WTC11 (cell line): ENCODE results near the gene FAAH2. TPM values are rescaled to one million over a fixed set of nuclear protein-coding genes. Genes with fewer than 3 reads are reported as not detected.

ENCODE experiments used
- ATAC-seq: fragments of 200-7000 bp; cut with Tn5 transposase; 2 replicates; pipeline ENCODE4 v1.10.0; 2021; ENCODE audit warnings: mild to moderate bottlenecking, moderate library complexity
- CTCF ChIA-PET: fragments of 300-600 bp; sonication (Branson Sonifier 250); formaldehyde crosslinking; loops from one replicate; lab custom pipeline; 2021; ENCODE audit warnings: antibody characterized with exemption; lab: Charles Lee
- POLR2A ChIA-PET: fragments of 350-600 bp; sonication (Branson Sonifier 250); formaldehyde crosslinking; loops from one replicate; lab custom pipeline; 2021; ENCODE audit warnings: antibody characterized with exemption; lab: Charles Lee
- DNase-seq: peaks from one replicate; pipeline ENCODE4 v3.0.0; 2021; ENCODE audit warnings: low spot score
- H3K27ac Mint-ChIP-seq: 2 replicates; pipeline ENCODE4 v1.8.0; 2021; ENCODE audit warnings: mixed read lengths
- H3K27me3 Mint-ChIP-seq: 2 replicates; pipeline ENCODE4 v1.8.0; 2021; ENCODE audit warnings: low read depth, mild to moderate bottlenecking, moderate library complexity, mixed read lengths
- H3K36me3 Mint-ChIP-seq: 2 replicates; pipeline ENCODE4 v1.8.0; 2021; ENCODE audit warnings: mixed read lengths
- H3K4me1 Mint-ChIP-seq: 2 replicates; pipeline ENCODE4 v1.8.0; 2022; ENCODE audit warnings: mixed read lengths
- H3K4me3 Mint-ChIP-seq: 2 replicates; pipeline ENCODE4 v1.8.0; 2021; ENCODE audit warnings: mild to moderate bottlenecking, moderate library complexity, mixed read lengths
- H3K9me3 Mint-ChIP-seq: 2 replicates; pipeline ENCODE4 v1.8.0; 2021; ENCODE audit warnings: mixed read lengths
- CBFB ChIP-seq: sonication (generic); formaldehyde crosslinking; IDR thresholded peaks from 2 replicates; pipeline ENCODE4 v1.8.1; 2022; ENCODE audit warnings: mild to moderate bottlenecking, low read depth, missing genetic modification reagents
- ESRRA ChIP-seq: sonication (generic); formaldehyde crosslinking; IDR thresholded peaks from 2 replicates; pipeline ENCODE4 v1.8.1; 2022; ENCODE audit warnings: mild to moderate bottlenecking, missing genetic modification reagents, borderline replicate concordance
- FOXJ3 ChIP-seq: sonication (generic); formaldehyde crosslinking; IDR thresholded peaks from 2 replicates; pipeline ENCODE4 v1.9.0; 2021; ENCODE audit warnings: missing genetic modification reagents, mild to moderate bottlenecking, borderline replicate concordance
- FOXK1 ChIP-seq: sonication (generic); formaldehyde crosslinking; IDR thresholded peaks from 2 replicates; pipeline ENCODE4 v1.8.0; 2022; ENCODE audit warnings: mild to moderate bottlenecking, moderate library complexity, missing genetic modification reagents
- MYBL2 ChIP-seq: sonication (generic); formaldehyde crosslinking; IDR thresholded peaks from 2 replicates; pipeline ENCODE4 v1.8.1; 2023; ENCODE audit warnings: mild to moderate bottlenecking, moderate library complexity, missing genetic modification reagents
- NFATC4 ChIP-seq: fragments of 250-450 bp; sonication (Bioruptor Pico); IDR thresholded peaks from 2 replicates; pipeline ENCODE4 v1.9.0; 2021; ENCODE audit warnings: mild to moderate bottlenecking
- RELA ChIP-seq: sonication (generic); formaldehyde crosslinking; IDR thresholded peaks from 2 replicates; pipeline ENCODE4 v1.8.1; 2022; ENCODE audit warnings: missing genetic modification reagents, mild to moderate bottlenecking, borderline replicate concordance
- RORB ChIP-seq: fragments of 250-450 bp; sonication (Bioruptor Pico); IDR thresholded peaks from 2 replicates; pipeline ENCODE4 v1.9.0; 2021; ENCODE audit warnings: mild to moderate bottlenecking
- SP1 ChIP-seq: sonication (generic); formaldehyde crosslinking; conservative IDR thresholded peaks from 2 replicates; pipeline ENCODE4 v1.8.1; 2022; ENCODE audit warnings: missing genetic modification reagents
- TEAD4 ChIP-seq: sonication (generic); formaldehyde crosslinking; IDR thresholded peaks from 2 replicates; pipeline ENCODE4 v1.8.0; 2022; ENCODE audit warnings: mild to moderate bottlenecking, missing genetic modification reagents
- ZBTB21 ChIP-seq: sonication (generic); formaldehyde crosslinking; IDR thresholded peaks from 2 replicates; pipeline ENCODE4 v1.8.1; 2023; ENCODE audit warnings: mild to moderate bottlenecking, missing genetic modification reagents, borderline replicate concordance
- total RNA-seq: library from RNA; stranded (reverse); gene quantifications from 3 replicates; pipeline ENCODE4 v1.2.3, GENCODE V29; 2021
- TF ChIP-seq, protein P1 (sequence below): sonication (generic); formaldehyde crosslinking; IDR thresholded peaks from 2 replicates; pipeline ENCODE4 v1.8.1; 2023; ENCODE audit warnings: mild to moderate bottlenecking, moderate library complexity, missing genetic modification reagents
- TF ChIP-seq, protein P2 (sequence below): sonication (generic); formaldehyde crosslinking; IDR thresholded peaks from 2 replicates; pipeline ENCODE4 v1.8.1; 2023; ENCODE audit warnings: mild to moderate bottlenecking, missing genetic modification reagents, moderate library complexity
- TF ChIP-seq, protein P3 (sequence below): sonication (generic); formaldehyde crosslinking; IDR thresholded peaks from 2 replicates; pipeline ENCODE4 v1.8.0; 2023; ENCODE audit warnings: mild to moderate bottlenecking, missing genetic modification reagents
- TF ChIP-seq, protein P4 (sequence below): sonication (generic); formaldehyde crosslinking; IDR thresholded peaks from 2 replicates; pipeline ENCODE4 v1.8.1; 2022; ENCODE audit warnings: mild to moderate bottlenecking, missing genetic modification reagents, moderate library complexity, borderline replicate concordance
- TF ChIP-seq, protein P5 (sequence below): sonication (generic); formaldehyde crosslinking; IDR thresholded peaks from 2 replicates; pipeline ENCODE4 v1.8.1; 2022; ENCODE audit warnings: low read depth, missing genetic modification reagents, borderline replicate concordance
- TF ChIP-seq, protein P6 (sequence below): sonication (generic); formaldehyde crosslinking; IDR thresholded peaks from 2 replicates; pipeline ENCODE4 v1.8.1; 2022; ENCODE audit warnings: low read depth, mild to moderate bottlenecking, moderate library complexity, missing genetic modification reagents, borderline replicate concordance
- TF ChIP-seq, protein P7 (sequence below): sonication (generic); formaldehyde crosslinking; IDR thresholded peaks from 2 replicates; pipeline ENCODE4 v1.8.0; 2023; ENCODE audit warnings: missing genetic modification reagents

Gene FAAH2
- total RNA-seq, 1 experiment from 2014 or later, result 5.0 TPM

DNA sequence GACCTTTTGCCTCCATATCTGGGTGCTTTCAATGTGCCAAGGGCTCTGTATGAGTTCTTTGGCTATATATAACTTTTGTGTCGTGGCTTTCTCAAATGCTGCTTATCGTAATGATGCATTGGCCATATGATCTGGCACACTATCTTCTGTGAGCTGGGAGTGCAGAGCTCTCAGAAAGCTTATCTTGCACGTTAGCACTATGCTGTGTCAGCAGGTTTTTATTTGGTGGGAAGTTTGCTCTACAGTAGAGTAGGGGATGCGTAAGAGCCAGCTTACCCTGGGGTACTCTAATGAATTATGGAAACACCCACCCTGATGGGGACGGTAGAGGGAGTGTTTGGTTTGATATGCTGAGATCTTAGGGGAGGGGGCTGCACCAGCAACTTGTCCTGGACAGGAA is 119.6 kb downstream of the FAAH2 start (continued):
- no peak for TF ChIP-seq RELA
- TF ChIP-seq, protein P1, sequence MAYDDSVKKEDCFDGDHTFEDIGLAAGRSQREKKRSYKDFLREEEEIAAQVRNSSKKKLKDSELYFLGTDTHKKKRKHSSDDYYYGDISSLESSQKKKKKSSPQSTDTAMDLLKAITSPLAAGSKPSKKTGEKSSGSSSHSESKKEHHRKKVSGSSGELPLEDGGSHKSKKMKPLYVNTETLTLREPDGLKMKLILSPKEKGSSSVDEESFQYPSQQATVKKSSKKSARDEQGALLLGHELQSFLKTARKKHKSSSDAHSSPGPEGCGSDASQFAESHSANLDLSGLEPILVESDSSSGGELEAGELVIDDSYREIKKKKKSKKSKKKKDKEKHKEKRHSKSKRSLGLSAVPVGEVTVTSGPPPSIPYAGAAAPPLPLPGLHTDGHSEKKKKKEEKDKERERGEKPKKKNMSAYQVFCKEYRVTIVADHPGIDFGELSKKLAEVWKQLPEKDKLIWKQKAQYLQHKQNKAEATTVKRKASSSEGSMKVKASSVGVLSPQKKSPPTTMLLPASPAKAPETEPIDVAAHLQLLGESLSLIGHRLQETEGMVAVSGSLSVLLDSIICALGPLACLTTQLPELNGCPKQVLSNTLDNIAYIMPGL, result no peak
- TF ChIP-seq RORB (CRISPR knock-in tag), result no peak
- TF ChIP-seq TEAD4 (CRISPR knock-in tag), result no peak
- TF ChIP-seq, protein P2, sequence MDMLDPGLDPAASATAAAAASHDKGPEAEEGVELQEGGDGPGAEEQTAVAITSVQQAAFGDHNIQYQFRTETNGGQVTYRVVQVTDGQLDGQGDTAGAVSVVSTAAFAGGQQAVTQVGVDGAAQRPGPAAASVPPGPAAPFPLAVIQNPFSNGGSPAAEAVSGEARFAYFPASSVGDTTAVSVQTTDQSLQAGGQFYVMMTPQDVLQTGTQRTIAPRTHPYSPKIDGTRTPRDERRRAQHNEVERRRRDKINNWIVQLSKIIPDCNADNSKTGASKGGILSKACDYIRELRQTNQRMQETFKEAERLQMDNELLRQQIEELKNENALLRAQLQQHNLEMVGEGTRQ (CRISPR knock-in tag), result no peak
- TF ChIP-seq, all 79 proteins: peak for 0

DNA sequence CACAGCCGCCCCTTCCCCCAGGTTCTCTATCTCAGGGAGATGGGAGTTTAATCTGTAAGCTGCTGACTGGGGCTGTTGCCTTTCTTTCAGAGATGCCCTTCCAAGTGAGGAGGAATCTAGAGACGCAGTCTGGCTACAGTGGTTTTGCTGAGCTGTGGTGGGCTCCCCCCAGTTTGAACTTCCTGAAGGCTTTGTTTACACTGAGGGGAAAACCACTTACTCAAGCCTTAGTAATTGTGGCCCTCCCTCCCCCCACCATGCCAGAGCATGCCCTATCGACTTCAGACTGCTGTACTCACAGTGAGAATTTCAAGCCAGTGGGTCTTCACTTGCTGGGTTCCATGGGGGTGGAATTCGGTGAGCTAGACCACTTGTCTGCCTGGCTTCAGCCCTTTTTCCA is 131.3 kb downstream of the FAAH2 start:
- ChIA-PET POLR2A (no interaction called here), CTCF (no interaction called here)
- no peaks in the 10 kb centered on the region for H3K27me3 Mint-ChIP-seq
- H3K27ac Mint-ChIP-seq, result no peak overlapping the region
- no peak for DNase-seq
- H3K36me3 Mint-ChIP-seq, result peaks cover 4% of the 10 kb centered on the region; the same call in 1 of the 2 replicates
- ATAC-seq, result no peak
- H3K9me3 Mint-ChIP-seq, result peaks cover 11% of the 10 kb centered on the region
- TF ChIP-seq MYBL2 (CRISPR knock-in tag) (no peak), NFATC4 (CRISPR knock-in tag) (no peak), CBFB (CRISPR knock-in tag) (no peak), FOXJ3 (CRISPR knock-in tag) (no peak), SP1 (CRISPR knock-in tag) (no peak)
- TF ChIP-seq, protein P3, sequence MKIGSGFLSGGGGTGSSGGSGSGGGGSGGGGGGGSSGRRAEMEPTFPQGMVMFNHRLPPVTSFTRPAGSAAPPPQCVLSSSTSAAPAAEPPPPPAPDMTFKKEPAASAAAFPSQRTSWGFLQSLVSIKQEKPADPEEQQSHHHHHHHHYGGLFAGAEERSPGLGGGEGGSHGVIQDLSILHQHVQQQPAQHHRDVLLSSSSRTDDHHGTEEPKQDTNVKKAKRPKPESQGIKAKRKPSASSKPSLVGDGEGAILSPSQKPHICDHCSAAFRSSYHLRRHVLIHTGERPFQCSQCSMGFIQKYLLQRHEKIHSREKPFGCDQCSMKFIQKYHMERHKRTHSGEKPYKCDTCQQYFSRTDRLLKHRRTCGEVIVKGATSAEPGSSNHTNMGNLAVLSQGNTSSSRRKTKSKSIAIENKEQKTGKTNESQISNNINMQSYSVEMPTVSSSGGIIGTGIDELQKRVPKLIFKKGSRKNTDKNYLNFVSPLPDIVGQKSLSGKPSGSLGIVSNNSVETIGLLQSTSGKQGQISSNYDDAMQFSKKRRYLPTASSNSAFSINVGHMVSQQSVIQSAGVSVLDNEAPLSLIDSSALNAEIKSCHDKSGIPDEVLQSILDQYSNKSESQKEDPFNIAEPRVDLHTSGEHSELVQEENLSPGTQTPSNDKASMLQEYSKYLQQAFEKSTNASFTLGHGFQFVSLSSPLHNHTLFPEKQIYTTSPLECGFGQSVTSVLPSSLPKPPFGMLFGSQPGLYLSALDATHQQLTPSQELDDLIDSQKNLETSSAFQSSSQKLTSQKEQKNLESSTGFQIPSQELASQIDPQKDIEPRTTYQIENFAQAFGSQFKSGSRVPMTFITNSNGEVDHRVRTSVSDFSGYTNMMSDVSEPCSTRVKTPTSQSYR, result no peak
- no peaks in the 10 kb centered on the region for H3K4me1 Mint-ChIP-seq
- H3K4me3 Mint-ChIP-seq, result no peak overlapping the region

DNA sequence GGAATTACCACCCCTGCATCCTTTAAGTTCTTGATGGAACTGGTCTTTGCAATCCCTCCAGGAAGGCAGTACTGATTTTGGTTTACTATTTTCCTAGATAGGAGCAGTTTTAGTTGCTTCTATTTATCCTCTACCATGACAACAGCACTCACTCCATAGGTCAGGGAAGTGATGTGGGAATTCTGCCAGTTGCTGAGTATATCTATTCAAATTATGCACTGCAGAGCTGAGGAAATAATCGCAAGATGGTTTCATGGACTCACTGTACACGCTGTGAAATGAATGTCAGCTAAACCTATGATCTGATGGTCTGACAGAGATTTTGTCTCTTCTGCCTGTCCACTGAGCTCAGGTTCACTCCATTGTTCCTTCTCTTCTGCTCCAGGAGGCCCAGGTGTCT is 135.8 kb downstream of the FAAH2 start:
- no peak for DNase-seq
- no peak overlapping the region for H3K4me3 Mint-ChIP-seq
- H3K36me3 Mint-ChIP-seq, result no peaks in the 10 kb centered on the region
- no peak overlapping the region for H3K27ac Mint-ChIP-seq
- no peaks in the 10 kb centered on the region for H3K9me3 Mint-ChIP-seq
- CTCF ChIA-PET, result no interaction called here
- POLR2A ChIA-PET, result no interaction called here
- no peaks in the 10 kb centered on the region; the same call in 1 of the 2 replicates for H3K4me1 Mint-ChIP-seq
- ATAC-seq, result no peak
- no peaks in the 10 kb centered on the region for H3K27me3 Mint-ChIP-seq
- TF ChIP-seq CBFB (CRISPR knock-in tag), result no peak
- TF ChIP-seq, protein P4, sequence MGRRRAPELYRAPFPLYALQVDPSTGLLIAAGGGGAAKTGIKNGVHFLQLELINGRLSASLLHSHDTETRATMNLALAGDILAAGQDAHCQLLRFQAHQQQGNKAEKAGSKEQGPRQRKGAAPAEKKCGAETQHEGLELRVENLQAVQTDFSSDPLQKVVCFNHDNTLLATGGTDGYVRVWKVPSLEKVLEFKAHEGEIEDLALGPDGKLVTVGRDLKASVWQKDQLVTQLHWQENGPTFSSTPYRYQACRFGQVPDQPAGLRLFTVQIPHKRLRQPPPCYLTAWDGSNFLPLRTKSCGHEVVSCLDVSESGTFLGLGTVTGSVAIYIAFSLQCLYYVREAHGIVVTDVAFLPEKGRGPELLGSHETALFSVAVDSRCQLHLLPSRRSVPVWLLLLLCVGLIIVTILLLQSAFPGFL (CRISPR knock-in tag), result no peak
- no peak for TF ChIP-seq FOXK1 (CRISPR knock-in tag)
- no peak for TF ChIP-seq ESRRA (CRISPR knock-in tag)

DNA sequence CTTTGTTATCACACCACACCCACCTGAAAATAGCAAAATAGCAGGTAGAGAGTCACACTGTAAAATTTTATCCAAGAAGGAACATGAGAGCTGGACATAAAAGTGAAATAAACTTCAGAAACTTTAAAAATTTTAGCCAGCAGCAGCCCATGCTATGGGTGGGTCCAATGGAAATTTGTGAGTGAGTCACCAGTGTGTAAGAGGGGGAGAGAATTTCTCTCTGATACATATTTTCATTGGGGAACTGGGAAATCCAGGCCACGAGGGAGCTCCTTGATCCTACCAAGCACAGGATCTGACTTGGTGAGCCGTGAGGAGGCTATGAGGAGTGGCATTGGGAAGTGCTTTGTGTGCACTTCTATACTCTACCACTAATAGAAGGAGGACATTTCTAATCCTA is 136.3 kb downstream of the FAAH2 start:
- Mint-ChIP-seq H3K36me3 (no peaks in the 10 kb centered on the region), H3K9me3 (no peaks in the 10 kb centered on the region), H3K27me3 (no peaks in the 10 kb centered on the region), H3K27ac (no peak overlapping the region), H3K4me1 (no peaks in the 10 kb centered on the region; the same call in 1 of the 2 replicates), H3K4me3 (no peak overlapping the region)
- no peak for ATAC-seq
- DNase-seq, result no peak
- CTCF ChIA-PET, result no interaction called here
- POLR2A ChIA-PET, result no interaction called here
- TF ChIP-seq, protein P5, sequence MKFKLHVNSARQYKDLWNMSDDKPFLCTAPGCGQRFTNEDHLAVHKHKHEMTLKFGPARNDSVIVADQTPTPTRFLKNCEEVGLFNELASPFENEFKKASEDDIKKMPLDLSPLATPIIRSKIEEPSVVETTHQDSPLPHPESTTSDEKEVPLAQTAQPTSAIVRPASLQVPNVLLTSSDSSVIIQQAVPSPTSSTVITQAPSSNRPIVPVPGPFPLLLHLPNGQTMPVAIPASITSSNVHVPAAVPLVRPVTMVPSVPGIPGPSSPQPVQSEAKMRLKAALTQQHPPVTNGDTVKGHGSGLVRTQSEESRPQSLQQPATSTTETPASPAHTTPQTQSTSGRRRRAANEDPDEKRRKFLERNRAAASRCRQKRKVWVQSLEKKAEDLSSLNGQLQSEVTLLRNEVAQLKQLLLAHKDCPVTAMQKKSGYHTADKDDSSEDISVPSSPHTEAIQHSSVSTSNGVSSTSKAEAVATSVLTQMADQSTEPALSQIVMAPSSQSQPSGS (CRISPR knock-in tag), result no peak
- TF ChIP-seq, protein P6, sequence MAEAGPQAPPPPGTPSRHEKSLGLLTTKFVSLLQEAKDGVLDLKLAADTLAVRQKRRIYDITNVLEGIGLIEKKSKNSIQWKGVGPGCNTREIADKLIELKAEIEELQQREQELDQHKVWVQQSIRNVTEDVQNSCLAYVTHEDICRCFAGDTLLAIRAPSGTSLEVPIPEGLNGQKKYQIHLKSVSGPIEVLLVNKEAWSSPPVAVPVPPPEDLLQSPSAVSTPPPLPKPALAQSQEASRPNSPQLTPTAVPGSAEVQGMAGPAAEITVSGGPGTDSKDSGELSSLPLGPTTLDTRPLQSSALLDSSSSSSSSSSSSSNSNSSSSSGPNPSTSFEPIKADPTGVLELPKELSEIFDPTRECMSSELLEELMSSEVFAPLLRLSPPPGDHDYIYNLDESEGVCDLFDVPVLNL, result no peak
- TF ChIP-seq MYBL2 (CRISPR knock-in tag) (no peak), ZBTB21 (no peak)
- TF ChIP-seq, protein P7, sequence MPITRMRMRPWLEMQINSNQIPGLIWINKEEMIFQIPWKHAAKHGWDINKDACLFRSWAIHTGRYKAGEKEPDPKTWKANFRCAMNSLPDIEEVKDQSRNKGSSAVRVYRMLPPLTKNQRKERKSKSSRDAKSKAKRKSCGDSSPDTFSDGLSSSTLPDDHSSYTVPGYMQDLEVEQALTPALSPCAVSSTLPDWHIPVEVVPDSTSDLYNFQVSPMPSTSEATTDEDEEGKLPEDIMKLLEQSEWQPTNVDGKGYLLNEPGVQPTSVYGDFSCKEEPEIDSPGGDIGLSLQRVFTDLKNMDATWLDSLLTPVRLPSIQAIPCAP (CRISPR knock-in tag), result no peak
